Testis (tissue), 2 donors: Measurements from ENCODE around the gene DBP.

Experiments
- CTCF ChIP-seq, 3 experiments: fragments of 450-650 bp in 2 of 3; fragments of 200-600 bp in 1 of 3; sonication (generic) in 1 of 3; IDR thresholded peaks; one replicate each; pipeline ENCODE4 v1.5.1; 2016 to 2019; ENCODE audit warnings: antibody characterized with exemption in 3 of 3, mild to moderate bottlenecking in 2 of 3, moderate library complexity in 1 of 3
- POLR2A ChIP-seq: fragments of 450-650 bp; IDR thresholded peaks from one replicate; pipeline ENCODE4 v1.6.1; 2017; ENCODE audit warnings: antibody characterized with exemption, mild to moderate bottlenecking, moderate library complexity

DNA sequence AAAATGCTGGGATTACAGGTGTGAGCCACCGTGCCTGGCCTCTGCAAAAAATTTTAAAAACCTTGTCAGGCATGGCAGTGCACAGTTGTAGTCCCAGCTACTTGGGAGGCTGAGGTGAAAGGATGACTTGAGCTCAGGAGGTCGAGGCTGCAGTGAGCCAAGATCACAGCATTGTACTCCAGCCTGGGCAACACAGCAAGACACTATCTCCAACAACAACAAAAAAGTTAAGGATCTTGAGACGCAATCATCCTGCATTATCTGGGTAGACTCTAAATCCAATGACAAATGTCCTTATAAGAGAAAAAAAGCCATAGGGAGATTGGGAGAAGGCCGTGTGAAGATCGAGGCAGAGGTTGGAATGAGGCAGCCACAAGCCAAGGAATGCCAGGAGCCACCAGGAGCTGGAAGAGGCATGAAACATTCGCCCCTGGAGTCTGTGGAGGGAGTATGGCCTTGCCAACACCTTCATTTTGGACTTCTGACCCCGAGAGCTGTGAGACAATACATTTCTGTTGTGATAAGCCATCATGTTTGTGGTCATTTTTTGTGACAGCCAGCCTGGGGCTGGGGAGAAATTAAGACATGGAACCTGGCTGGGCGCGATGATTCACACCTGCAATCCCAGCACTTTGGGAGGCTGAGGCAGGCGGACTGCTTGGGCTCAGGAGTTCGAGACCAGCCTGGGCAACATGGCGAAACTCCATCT lies 13.9 kb upstream of the DBP start:
- TF ChIP-seq CTCF (IDR thresholded peaks at IDR 0.05) (no peak), POLR2A (no peak)
